Measurements from ENCODE around the gene SPHK2.

DNA sequence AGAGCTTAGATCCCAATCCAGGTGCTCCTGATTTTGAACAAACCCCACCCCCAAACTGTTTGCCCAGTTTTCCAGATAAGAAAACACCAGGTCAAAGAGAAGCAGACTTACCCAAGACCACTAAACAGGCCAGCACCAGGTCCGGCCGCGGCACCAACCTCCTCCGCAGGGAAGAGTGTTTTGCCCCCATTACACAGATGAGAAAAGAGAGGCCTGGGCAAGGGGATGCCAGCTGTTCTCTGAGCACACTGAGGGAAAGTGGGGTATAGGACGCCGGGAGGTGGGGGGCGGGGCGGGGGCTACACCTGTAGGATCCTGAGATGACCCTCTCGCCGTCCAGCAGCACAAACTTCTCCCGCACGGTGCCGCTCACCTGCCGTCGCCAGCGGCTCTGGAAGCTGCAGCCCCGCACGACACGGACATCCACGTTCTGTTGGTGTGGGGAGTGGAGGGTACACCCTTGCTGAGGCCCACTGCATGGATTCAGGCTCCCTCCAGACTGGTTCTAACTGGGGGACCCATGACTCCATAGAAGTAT lies 9.7 kb upstream of the SPHK2 start:
- TF ChIP-seq GATA2 (IDR thresholded peaks at IDR 0.05; ENCODE audit: low read depth, low read length) = no peak
- no peak for TF ChIP-seq GATA3 (IDR thresholded peaks at IDR 0.05; ENCODE audit: low read depth, low read length)
